Thyroid gland (tissue), 4 donors: ENCODE results near the gene SPATA25.

Source experiments
- CTCF ChIP-seq, 6 experiments: fragments of 200-600 bp in 3 of 6; fragments of 450-650 bp in 3 of 6; sonication (generic) in 3 of 6; IDR thresholded peaks; one replicate each; pipeline ENCODE4 v1.5.1; 2016 to 2019; ENCODE audit warnings: antibody characterized with exemption in 6 of 6, mild to moderate bottlenecking in 2 of 6, inconsistent platforms in 1 of 6, moderate library complexity in 1 of 6
- POLR2A ChIP-seq, 2 donors: fragments of 450-650 bp; IDR thresholded peaks; one replicate each; pipeline ENCODE4 v1.6.1; 2017; ENCODE audit warnings: antibody characterized with exemption in 2 of 2, mild to moderate bottlenecking in 2 of 2, moderate library complexity in 1 of 2

- TF ChIP-seq POLR2A (IDR thresholded peaks at IDR 0.05) (no peak), CTCF (IDR thresholded peaks at IDR 0.05) (no peak)
Measured at GRCh38 chr20:45909817-45910669, 22.6 kb upstream of the SPATA25 start.
